Left ventricle myocardium inferior (tissue), 1 donor: ENCODE results near the gene GPAT2. TPM values are rescaled to one million over a fixed set of nuclear protein-coding genes. Genes with fewer than 3 reads are reported as not detected.
A peak's percentile ranks its signal among the peaks of the same experiment; 100 is the strongest.
"Not testable (repeated sequence)": the region's sequence is repeated elsewhere in the genome, so short reads cannot be mapped to it uniquely, and the experiment has no call there.

ENCODE experiments used
- DNase-seq: peaks from one replicate; pipeline ENCODE4 v3.0.0-alpha.2; 2020
- H3K27ac ChIP-seq: fragments of 200-600 bp; replicated peaks from 2 replicates; pipeline ENCODE4 v1.8.0; 2021
- H3K27me3 ChIP-seq: fragments of 200-600 bp; 2 replicates; pipeline ENCODE4 v1.8.0; 2021; ENCODE audit warnings: low read depth
- H3K36me3 ChIP-seq: fragments of 200-600 bp; 2 replicates; pipeline ENCODE4 v1.8.0; 2021
- H3K4me1 ChIP-seq: fragments of 200-600 bp; 2 replicates; pipeline ENCODE4 v1.8.0; 2021
- H3K4me3 ChIP-seq: fragments of 200-600 bp; 2 replicates; pipeline ENCODE4 v1.8.0; 2021; ENCODE audit warnings: mild to moderate bottlenecking, moderate library complexity
- H3K9me3 ChIP-seq: fragments of 200-600 bp; replicated peaks from 2 replicates; pipeline ENCODE4 v1.8.0; 2021
- intact Hi-C: fragments of 100-400 bp; cut with micrococcal nuclease; formaldehyde crosslinking; loops from one replicate; pipeline ENCODE4 v1.11.0; 2022
- total RNA-seq: library from RNA; stranded (reverse); fragmentation: NEBNext Ultra II Directional; extraction: Animal tissue kit (Norgen Biotek cat#: 25700); gene quantifications from one replicate; pipeline ENCODE4 v1.2.1, GENCODE V29; 2021
- donor health status: DM: no; HTN: yes; CAD: no; lungs with severe emphysema.

Gene GPAT2
- total RNA-seq, 1 donor from 2014 or later = 5.3 TPM

GRCh38 chr2:96059443-96059842 is 24.7 kb upstream of the GPAT2 start:
- DNase-seq, H3K4me1 ChIP-seq, H3K27me3 ChIP-seq, H3K4me3 ChIP-seq, H3K36me3 ChIP-seq, intact Hi-C loops, H3K9me3 ChIP-seq, H3K27ac ChIP-seq: not testable (repeated sequence)

- H3K4me3 ChIP-seq, H3K36me3 ChIP-seq, H3K27me3 ChIP-seq, H3K27ac ChIP-seq, H3K4me1 ChIP-seq, DNase-seq, H3K9me3 ChIP-seq, intact Hi-C loops: not testable (repeated sequence)
These were observed 21.1 kb upstream of the GPAT2 start for GRCh38 chr2:96055830-96056229.

GRCh38 chr2:96054537-96054936 is 19.8 kb upstream of the GPAT2 start:
- DNase-seq, H3K36me3 ChIP-seq, H3K27me3 ChIP-seq, intact Hi-C loops, H3K4me3 ChIP-seq, H3K27ac ChIP-seq, H3K4me1 ChIP-seq, H3K9me3 ChIP-seq: not testable (repeated sequence)

- H3K9me3 ChIP-seq, DNase-seq, H3K36me3 ChIP-seq, intact Hi-C loops, H3K4me1 ChIP-seq, H3K27me3 ChIP-seq, H3K27ac ChIP-seq, H3K4me3 ChIP-seq: not testable (repeated sequence)
These were observed 18.7 kb upstream of the GPAT2 start for GRCh38 chr2:96053385-96053784.

GRCh38 chr2:96052632-96053031 is 17.9 kb upstream of the GPAT2 start:
- DNase-seq, H3K36me3 ChIP-seq, H3K9me3 ChIP-seq, H3K27me3 ChIP-seq, H3K27ac ChIP-seq, H3K4me1 ChIP-seq, H3K4me3 ChIP-seq, intact Hi-C loops: not testable (repeated sequence)

- H3K27ac ChIP-seq, intact Hi-C loops, H3K27me3 ChIP-seq, H3K4me3 ChIP-seq, H3K4me1 ChIP-seq, H3K36me3 ChIP-seq, DNase-seq, H3K9me3 ChIP-seq: not testable (repeated sequence)
These were observed 15.2 kb upstream of the GPAT2 start for GRCh38 chr2:96049917-96050262.

GRCh38 chr2:96049049-96049916 is 14.6 kb upstream of the GPAT2 start:
- H3K27ac ChIP-seq = peak overlapping the region; percentile 44
- intact Hi-C loops, H3K4me1 ChIP-seq, H3K4me3 ChIP-seq, H3K9me3 ChIP-seq, H3K27me3 ChIP-seq, H3K36me3 ChIP-seq: not testable (repeated sequence)
- DNase-seq = peak; percentile 13

- H3K9me3 ChIP-seq, H3K4me3 ChIP-seq, H3K4me1 ChIP-seq, DNase-seq, intact Hi-C loops, H3K36me3 ChIP-seq, H3K27ac ChIP-seq, H3K27me3 ChIP-seq: not testable (repeated sequence)
These were observed 838 bp upstream of the GPAT2 start for GRCh38 chr2:96035554-96035953.

GRCh38 chr2:96033997-96034396 is 719 bp downstream of the GPAT2 start:
- intact Hi-C loops, H3K4me3 ChIP-seq, H3K9me3 ChIP-seq, H3K27ac ChIP-seq, H3K4me1 ChIP-seq, H3K36me3 ChIP-seq, DNase-seq, H3K27me3 ChIP-seq: not testable (repeated sequence)

- intact Hi-C loops, H3K4me3 ChIP-seq, DNase-seq, H3K9me3 ChIP-seq, H3K27ac ChIP-seq, H3K4me1 ChIP-seq, H3K27me3 ChIP-seq, H3K36me3 ChIP-seq: not testable (repeated sequence)
These were observed 6.9 kb downstream of the GPAT2 start for GRCh38 chr2:96027725-96028325.

- H3K9me3 ChIP-seq, DNase-seq, H3K27ac ChIP-seq, H3K27me3 ChIP-seq, H3K4me1 ChIP-seq, H3K36me3 ChIP-seq, intact Hi-C loops: not testable (repeated sequence)
- H3K4me3 ChIP-seq = peak overlapping the region; percentile 32
These were observed 9.0 kb downstream of the GPAT2 start for GRCh38 chr2:96025755-96026154.
